ENCODE data around the gene BORCS5.

Gene BORCS5

GRCh38 chr12:12461923-12462315 lies 105.0 kb downstream of the BORCS5 start:
- Histone ChIP-seq H3K4me2 (ENCODE audit: low read length) (no peak overlapping the region), H3K36me3 (ENCODE audit: insufficient read depth, low read length) (no peaks in the 10 kb centered on the region), H3K9ac (ENCODE audit: low read length) (no peak overlapping the region), H3F3A (ENCODE audit: insufficient read depth, low read length) (no peaks in the 10 kb centered on the region), H3K9me3 (ENCODE audit: low read length) (no peaks in the 10 kb centered on the region), H3K9me2 (ENCODE audit: low read depth, low read length) (no peaks in the 10 kb centered on the region), H2AFZ (ENCODE audit: low read length) (no peak overlapping the region), H3K4me3 (ENCODE audit: low read depth, low read length, poor library complexity, severe bottlenecking) (no peak overlapping the region), H3K79me2 (ENCODE audit: insufficient read depth, low read length) (no peaks in the 10 kb centered on the region), H3K27ac (ENCODE audit: low read depth, low read length, poor library complexity, severe bottlenecking) (no peak overlapping the region), H3K4me1 (ENCODE audit: insufficient read depth, low read length, severe bottlenecking) (peaks cover 12% of the 10 kb centered on the region), H3K27me3 (ENCODE audit: insufficient read depth, low read length) (no peaks in the 10 kb centered on the region), H4K20me1 (ENCODE audit: insufficient read depth, low read length) (no peaks in the 10 kb centered on the region)
- TF ChIP-seq EZH2 (IDR thresholded peaks at IDR 0.05; ENCODE audit: borderline replicate concordance, low read length) = no peak
- TF ChIP-seq, protein P1, sequence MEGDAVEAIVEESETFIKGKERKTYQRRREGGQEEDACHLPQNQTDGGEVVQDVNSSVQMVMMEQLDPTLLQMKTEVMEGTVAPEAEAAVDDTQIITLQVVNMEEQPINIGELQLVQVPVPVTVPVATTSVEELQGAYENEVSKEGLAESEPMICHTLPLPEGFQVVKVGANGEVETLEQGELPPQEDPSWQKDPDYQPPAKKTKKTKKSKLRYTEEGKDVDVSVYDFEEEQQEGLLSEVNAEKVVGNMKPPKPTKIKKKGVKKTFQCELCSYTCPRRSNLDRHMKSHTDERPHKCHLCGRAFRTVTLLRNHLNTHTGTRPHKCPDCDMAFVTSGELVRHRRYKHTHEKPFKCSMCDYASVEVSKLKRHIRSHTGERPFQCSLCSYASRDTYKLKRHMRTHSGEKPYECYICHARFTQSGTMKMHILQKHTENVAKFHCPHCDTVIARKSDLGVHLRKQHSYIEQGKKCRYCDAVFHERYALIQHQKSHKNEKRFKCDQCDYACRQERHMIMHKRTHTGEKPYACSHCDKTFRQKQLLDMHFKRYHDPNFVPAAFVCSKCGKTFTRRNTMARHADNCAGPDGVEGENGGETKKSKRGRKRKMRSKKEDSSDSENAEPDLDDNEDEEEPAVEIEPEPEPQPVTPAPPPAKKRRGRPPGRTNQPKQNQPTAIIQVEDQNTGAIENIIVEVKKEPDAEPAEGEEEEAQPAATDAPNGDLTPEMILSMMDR (IDR thresholded peaks at IDR 0.05; ENCODE audit: low read length) = no peak

DNA sequence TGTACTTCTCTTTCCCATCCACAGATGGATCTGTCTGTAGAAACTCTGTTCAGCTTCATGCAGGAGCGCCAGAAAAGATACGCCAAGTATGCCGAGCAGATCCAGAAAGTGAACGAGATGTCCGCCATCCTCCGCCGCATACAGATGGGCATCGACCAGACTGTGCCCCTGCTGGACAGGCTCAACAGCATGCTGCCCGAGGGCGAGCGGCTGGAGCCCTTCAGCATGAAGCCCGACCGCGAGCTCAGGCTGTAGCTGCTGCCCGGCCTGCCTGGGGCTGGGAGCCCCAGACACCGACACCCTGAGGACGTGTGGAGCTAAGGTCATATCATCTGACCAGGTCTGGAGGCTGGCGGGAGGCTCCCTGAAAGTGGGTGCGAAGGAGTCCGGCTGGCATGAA lies 108.6 kb downstream of the BORCS5 start:
- Histone ChIP-seq H3K9ac (ENCODE audit: low read length) (no peak overlapping the region), H3K79me2 (ENCODE audit: insufficient read depth, low read length) (no peaks in the 10 kb centered on the region), H3K36me3 (ENCODE audit: insufficient read depth, low read length) (peaks cover 5% of the 10 kb centered on the region; the same call in 1 of the 2 replicates), H2AFZ (ENCODE audit: low read length) (no peak overlapping the region), H4K20me1 (ENCODE audit: insufficient read depth, low read length) (no peaks in the 10 kb centered on the region), H3F3A (ENCODE audit: insufficient read depth, low read length) (no peaks in the 10 kb centered on the region), H3K27me3 (ENCODE audit: insufficient read depth, low read length) (no peaks in the 10 kb centered on the region), H3K9me2 (ENCODE audit: low read depth, low read length) (no peaks in the 10 kb centered on the region), H3K27ac (ENCODE audit: low read depth, low read length, poor library complexity, severe bottlenecking) (no peak overlapping the region), H3K9me3 (ENCODE audit: low read length) (no peaks in the 10 kb centered on the region), H3K4me2 (ENCODE audit: low read length) (no peak overlapping the region), H3K4me3 (ENCODE audit: low read depth, low read length, poor library complexity, severe bottlenecking) (no peak overlapping the region), H3K4me1 (ENCODE audit: insufficient read depth, low read length, severe bottlenecking) (peaks cover 19% of the 10 kb centered on the region)
- TF ChIP-seq, protein P1 (IDR thresholded peaks at IDR 0.05; ENCODE audit: low read length) = no peak
- no peak for TF ChIP-seq EZH2 (IDR thresholded peaks at IDR 0.05; ENCODE audit: borderline replicate concordance, low read length)

- Histone ChIP-seq H3K4me2 (ENCODE audit: low read length) (no peak overlapping the region), H3K9ac (ENCODE audit: low read length) (no peak overlapping the region), H3K79me2 (ENCODE audit: insufficient read depth, low read length) (no peaks in the 10 kb centered on the region), H3K4me1 (ENCODE audit: insufficient read depth, low read length, severe bottlenecking) (peaks cover 19% of the 10 kb centered on the region), H3K36me3 (ENCODE audit: insufficient read depth, low read length) (peaks cover 5% of the 10 kb centered on the region; the same call in 1 of the 2 replicates), H3K27me3 (ENCODE audit: insufficient read depth, low read length) (no peaks in the 10 kb centered on the region), H3K9me3 (ENCODE audit: low read length) (no peaks in the 10 kb centered on the region), H4K20me1 (ENCODE audit: insufficient read depth, low read length) (no peaks in the 10 kb centered on the region), H2AFZ (ENCODE audit: low read length) (no peak overlapping the region), H3K27ac (ENCODE audit: low read depth, low read length, poor library complexity, severe bottlenecking) (no peak overlapping the region), H3K9me2 (ENCODE audit: low read depth, low read length) (no peaks in the 10 kb centered on the region), H3K4me3 (ENCODE audit: low read depth, low read length, poor library complexity, severe bottlenecking) (no peak overlapping the region), H3F3A (ENCODE audit: insufficient read depth, low read length) (no peaks in the 10 kb centered on the region)
- TF ChIP-seq EZH2 (IDR thresholded peaks at IDR 0.05; ENCODE audit: borderline replicate concordance, low read length) = no peak
- TF ChIP-seq, protein P1 (IDR thresholded peaks at IDR 0.05; ENCODE audit: low read length) = no peak
Observed at GRCh38 chr12:12466157-12466556, 109.3 kb downstream of the BORCS5 start.

All from OCI-LY1 (cell line).